GM10248 (cell line): ENCODE data around the gene LCMT1.

Experiments
- CTCF ChIA-PET: fragments of 300-600 bp; sonication (Branson Sonifier 250); formaldehyde crosslinking; extraction: SDS; loops from one replicate; lab custom pipeline; 2021; ENCODE audit warnings: antibody characterized with exemption; lab: Yijun Ruan, JAX
- POLR2A ChIA-PET: fragments of 350-650 bp; sonication (Branson Sonifier 250); formaldehyde crosslinking; extraction: SDS; loops from one replicate; lab custom pipeline; 2020; ENCODE audit warnings: antibody characterized with exemption; lab: Yijun Ruan, JAX
- DNase-seq: peaks from one replicate; pipeline ENCODE4 v3.0.0; 2012; ENCODE audit errors: extremely low spot score
- CTCF ChIP-seq: IDR thresholded peaks from 2 replicates; pipeline ENCODE4 v1.5.1; 2012; ENCODE audit warnings: mild to moderate bottlenecking, low read depth; ENCODE audit errors: extremely low read depth, missing control alignments, control extremely low read depth

The LCMT1 gene

GRCh38 chr16:25089351-25089750 lies 22.2 kb upstream of the LCMT1 start:
- CTCF ChIA-PET = interaction anchor here (2.3 kb wide), 1 partner anchor 17 kb away, joined by 7 read pairs; no protein-coding TSS in a partner anchor
- POLR2A ChIA-PET = no interaction called here
- TF ChIP-seq CTCF = no peak
- DNase-seq = no peak

GRCh38 chr16:25092441-25092840 lies 19.1 kb upstream of the LCMT1 start:
- POLR2A ChIA-PET = no interaction called here
- DNase-seq = no peak
- CTCF ChIA-PET = no interaction called here
- no peak for TF ChIP-seq CTCF

- peak; percentile 50 for DNase-seq
- ChIA-PET POLR2A (no interaction called here), CTCF (interaction anchor here (1.5 to 2.5 kb wide), 2 partner anchors 13 to 17 kb away, joined by 3 to 10 read pairs; no protein-coding TSS in a partner anchor)
- no peak for TF ChIP-seq CTCF
These were observed 18.1 kb upstream of the LCMT1 start for GRCh38 chr16:25093208-25094061.

- no peak for TF ChIP-seq CTCF
- no peak for DNase-seq
- ChIA-PET POLR2A (no interaction called here), CTCF (interaction anchor here (1.5 to 2.5 kb wide), 2 partner anchors 12 to 16 kb away, joined by 3 to 10 read pairs; no protein-coding TSS in a partner anchor)
These were observed 16.9 kb upstream of the LCMT1 start for GRCh38 chr16:25094596-25094995.

GRCh38 chr16:25095636-25096035 lies 15.9 kb upstream of the LCMT1 start:
- POLR2A ChIA-PET = no interaction called here
- no peak for DNase-seq
- CTCF ChIA-PET = no interaction called here
- no peak for TF ChIP-seq CTCF

GRCh38 chr16:25097276-25097975 lies 14.1 kb upstream of the LCMT1 start:
- no peak for TF ChIP-seq CTCF
- ChIA-PET CTCF (interaction anchor here (0.9 to 2.1 kb wide), 2 partner anchors 10 to 14 kb away, joined by 4 to 5 read pairs; partner anchors contain the start of gene LCMT1), POLR2A (no interaction called here)
- no peak for DNase-seq
